Immature natural killer cell (primary cell): ENCODE results near the gene MMP25. TPM values are rescaled to one million over a fixed set of nuclear protein-coding genes. Genes with fewer than 3 reads are reported as not detected.
"Not testable (repeated sequence)": the region's sequence is repeated elsewhere in the genome, so short reads cannot be mapped to it uniquely, and the experiment has no call there.

Source experiments
- DNase-seq, 3 donors: peaks; one replicate each; pipeline ENCODE4 v3.0.0; 2022; ENCODE audit warnings: mixed read lengths in 1 of 3
- H3K27ac Mint-ChIP-seq, 6 donors: one replicate each; pipeline ENCODE4 v1.8.0; 2020; ENCODE audit warnings: mixed read lengths in 6 of 6, mild to moderate bottlenecking in 5 of 6, inconsistent platforms in 4 of 6, moderate library complexity in 3 of 6
- H3K27me3 Mint-ChIP-seq, 3 donors: one replicate each; pipeline ENCODE4 v1.8.0; 2020 to 2021; ENCODE audit warnings: low read depth in 3 of 3, mild to moderate bottlenecking in 3 of 3, mixed read lengths in 3 of 3, moderate library complexity in 3 of 3, inconsistent platforms in 1 of 3
- H3K36me3 Mint-ChIP-seq, 3 donors: one replicate each; pipeline ENCODE4 v1.8.0; 2020; ENCODE audit warnings: mixed read lengths in 3 of 3, inconsistent platforms in 2 of 3, mild to moderate bottlenecking in 2 of 3
- H3K4me1 Mint-ChIP-seq, 2 donors: one replicate each; pipeline ENCODE4 v1.8.0; 2020; ENCODE audit warnings: inconsistent platforms in 2 of 2, mild to moderate bottlenecking in 2 of 2, mixed read lengths in 2 of 2, moderate library complexity in 1 of 2
- H3K4me3 Mint-ChIP-seq, 5 donors: one replicate each; pipeline ENCODE4 v1.8.0; 2020; ENCODE audit warnings: mild to moderate bottlenecking in 5 of 5, mixed read lengths in 5 of 5, inconsistent platforms in 3 of 5, moderate library complexity in 3 of 5
- H3K9me3 Mint-ChIP-seq, 6 donors: one replicate each; pipeline ENCODE4 v1.8.0; 2020; ENCODE audit warnings: mild to moderate bottlenecking in 6 of 6, mixed read lengths in 6 of 6, inconsistent platforms in 4 of 6, moderate library complexity in 3 of 6
- polyA plus RNA-seq, 3 donors: library from polyadenylated mRNA; unstranded; fragments of 300-500 nt; fragmentation: Illumina TruSeq; gene quantifications; one replicate each; pipeline ENCODE4 v1.2.3, GENCODE V29; 2021

MMP25 gene
- polyA plus RNA-seq, 3 donors from 2014 or later = 0.19 to 2.2 (median 0.73) TPM

GRCh38 chr16:3046641-3047386 is 453 bp downstream of the MMP25 start:
- peaks cover 32 to 35% of the 10 kb centered on the region in 2 donors for H3K4me1 Mint-ChIP-seq

GRCh38 chr16:3047387-3047720 is 993 bp downstream of the MMP25 start:
- Mint-ChIP-seq H3K9me3 (no peaks in the 10 kb centered on the region), H3K27ac (no peak overlapping the region), H3K36me3 (peaks cover 0 to 4% (median 0%) of the 10 kb centered on the region in 3 donors), H3K4me1 (peaks cover 37 to 39% of the 10 kb centered on the region in 2 donors), H3K27me3 (peaks cover 22 to 29% (median 27%) of the 10 kb centered on the region in 3 donors), H3K4me3 (peak overlapping the region in 3 of 5 donors; percentile 20 to 63 (median 55))
- no peak for DNase-seq

More at GRCh38 chr16:3046641-3047386, 453 bp downstream of the MMP25 start:
- no peak overlapping the region for H3K27ac Mint-ChIP-seq
- DNase-seq = no peak
- H3K9me3 Mint-ChIP-seq = no peaks in the 10 kb centered on the region
- no peaks in the 10 kb centered on the region for H3K36me3 Mint-ChIP-seq
- H3K27me3 Mint-ChIP-seq = peaks cover 22 to 29% (median 29%) of the 10 kb centered on the region in 3 donors
- H3K4me3 Mint-ChIP-seq = peak overlapping the region in 4 of 5 donors; percentile 18 to 54 (median 41)

- H3K4me3 Mint-ChIP-seq = no peak overlapping the region
Measured at GRCh38 chr16:3049921-3050481, 3.6 kb downstream of the MMP25 start.

GRCh38 chr16:3050487-3050886 is 4.1 kb downstream of the MMP25 start:
- Mint-ChIP-seq H3K27ac (no peak overlapping the region), H3K4me1 (peaks cover 49% of the 10 kb centered on the region in 2 donors), H3K27me3 (peaks cover 7 to 12% (median 9%) of the 10 kb centered on the region in 3 donors), H3K36me3 (peaks cover 6 to 17% (median 7%) of the 10 kb centered on the region in 3 donors), H3K9me3 (no peaks in the 10 kb centered on the region), H3K4me3 (no peak overlapping the region)
- no peak for DNase-seq

More at GRCh38 chr16:3049921-3050481, 3.6 kb downstream of the MMP25 start:
- H3K36me3 Mint-ChIP-seq = peaks cover 4 to 12% (median 6%) of the 10 kb centered on the region in 3 donors
- H3K9me3 Mint-ChIP-seq = no peaks in the 10 kb centered on the region
- peaks cover 11 to 16% (median 14%) of the 10 kb centered on the region in 3 donors for H3K27me3 Mint-ChIP-seq
- no peak for DNase-seq
- peaks cover 49% of the 10 kb centered on the region in 2 donors for H3K4me1 Mint-ChIP-seq
- H3K27ac Mint-ChIP-seq = no peak overlapping the region

- Mint-ChIP-seq H3K4me3 (no peak overlapping the region), H3K27ac (peak overlapping the region in 3 of 6 donors; percentile 6 to 66 (median 27)), H3K4me1 (peaks cover 54% of the 10 kb centered on the region in 2 donors), H3K9me3 (no peaks in the 10 kb centered on the region), H3K36me3 (peaks cover 6 to 19% (median 7%) of the 10 kb centered on the region in 3 donors), H3K27me3 (peaks cover 6 to 12% (median 8%) of the 10 kb centered on the region in 3 donors)
- DNase-seq = no peak
Measured at GRCh38 chr16:3051009-3051408, 4.6 kb downstream of the MMP25 start.

- Mint-ChIP-seq H3K4me1 (peaks cover 54 to 57% of the 10 kb centered on the region in 2 donors), H3K36me3 (peaks cover 6 to 19% (median 7%) of the 10 kb centered on the region in 3 donors)
Measured at GRCh38 chr16:3051494-3051893, 5.1 kb downstream of the MMP25 start.

GRCh38 chr16:3052571-3053329 is 6.4 kb downstream of the MMP25 start:
- Mint-ChIP-seq H3K27me3 (peaks cover 5 to 13% (median 8%) of the 10 kb centered on the region in 3 donors), H3K27ac (peak overlapping the region in 4 of 6 donors; percentile 33 to 77 (median 54)), H3K36me3 (peaks cover 6 to 22% (median 7%) of the 10 kb centered on the region in 3 donors), H3K4me1 (peaks cover 62 to 66% of the 10 kb centered on the region in 2 donors)
- not testable (repeated sequence) for H3K9me3 Mint-ChIP-seq, H3K4me3 Mint-ChIP-seq, DNase-seq

More at GRCh38 chr16:3051494-3051893, 5.1 kb downstream of the MMP25 start:
- Mint-ChIP-seq H3K27ac (peak overlapping the region in 2 of 6 donors; percentile 5 to 66), H3K9me3 (no peaks in the 10 kb centered on the region), H3K27me3 (peaks cover 6 to 12% (median 8%) of the 10 kb centered on the region in 3 donors), H3K4me3 (no peak overlapping the region)
- no peak for DNase-seq

- Mint-ChIP-seq H3K27ac (peak overlapping the region in 1 of 6 donors; percentile 66), H3K4me1 (peaks cover 59 to 66% of the 10 kb centered on the region in 2 donors), H3K36me3 (peaks cover 6 to 22% (median 7%) of the 10 kb centered on the region in 3 donors)
- not testable (repeated sequence) for H3K9me3 Mint-ChIP-seq, H3K4me3 Mint-ChIP-seq, DNase-seq, H3K27me3 Mint-ChIP-seq
Measured at GRCh38 chr16:3053330-3053710, 7.0 kb downstream of the MMP25 start.

- Mint-ChIP-seq H3K4me1 (peaks cover 63 to 70% of the 10 kb centered on the region in 2 donors), H3K9me3 (no peaks in the 10 kb centered on the region), H3K4me3 (peak overlapping the region; percentile 50 to 87 (median 64)), H3K27ac (peak overlapping the region; percentile 53 to 90 (median 83)), H3K27me3 (peaks cover 2 to 10% (median 3%) of the 10 kb centered on the region in 3 donors), H3K36me3 (peaks cover 6 to 22% (median 7%) of the 10 kb centered on the region in 3 donors)
- no peak for DNase-seq
Measured at GRCh38 chr16:3054965-3055733, 8.8 kb downstream of the MMP25 start.

GRCh38 chr16:3055734-3056115 is 9.4 kb downstream of the MMP25 start:
- not testable (repeated sequence) for H3K27me3 Mint-ChIP-seq
- H3K4me3 Mint-ChIP-seq = peak overlapping the region in 4 of 5 donors; percentile 64 to 87 (median 70)

GRCh38 chr16:3056336-3057180 is 10.2 kb downstream of the MMP25 start:
- Mint-ChIP-seq H3K36me3 (peaks cover 6 to 22% (median 7%) of the 10 kb centered on the region in 3 donors), H3K4me3 (peak overlapping the region; percentile 10 to 75 (median 70)), H3K27ac (peak overlapping the region in 5 of 6 donors; percentile 24 to 77 (median 61)), H3K9me3 (no peaks in the 10 kb centered on the region), H3K27me3 (peaks cover 2 to 8% (median 3%) of the 10 kb centered on the region in 3 donors), H3K4me1 (peaks cover 57 to 63% of the 10 kb centered on the region in 2 donors)
- DNase-seq = no peak

More at GRCh38 chr16:3055734-3056115, 9.4 kb downstream of the MMP25 start:
- not testable (repeated sequence) for DNase-seq, H3K9me3 Mint-ChIP-seq
- Mint-ChIP-seq H3K27ac (peak overlapping the region in 5 of 6 donors; percentile 53 to 90 (median 83)), H3K4me1 (peaks cover 64 to 70% of the 10 kb centered on the region in 2 donors), H3K36me3 (peaks cover 6 to 22% (median 7%) of the 10 kb centered on the region in 3 donors)
